Effector memory CD8-positive, alpha-beta T cell (primary cell): ENCODE measurements around the gene TP53TG3F.
"Not testable (repeated sequence)": the region's sequence is repeated elsewhere in the genome, so short reads cannot be mapped to it uniquely, and the experiment has no call there.

Experiments used
- ATAC-seq: fragments of 150-1000 bp; cut with Tn5 transposase; replicated peaks from 2 replicates; pipeline ENCODE4 v1.10.0; 2021; ENCODE audit warnings: mild to moderate bottlenecking, moderate library complexity
- DNase-seq, 3 experiments: peaks; one replicate each; pipeline ENCODE4 v3.0.0; 2021
- H3K27ac Mint-ChIP-seq, 2 donors: one replicate each; pipeline ENCODE4 v1.8.0; 2022; ENCODE audit warnings: mild to moderate bottlenecking in 2 of 2, mixed read lengths in 2 of 2, moderate library complexity in 2 of 2
- H3K27me3 Mint-ChIP-seq, 2 donors: one replicate each; pipeline ENCODE4 v1.8.0; 2022; ENCODE audit warnings: mixed read lengths in 2 of 2
- H3K36me3 Mint-ChIP-seq: one replicate; pipeline ENCODE4 v1.8.0; 2022; ENCODE audit warnings: mild to moderate bottlenecking, moderate library complexity, mixed read lengths; ENCODE audit not compliant: insufficient read depth
- H3K4me1 Mint-ChIP-seq, 2 donors: one replicate each; pipeline ENCODE4 v1.8.0; 2022; ENCODE audit warnings: low read depth in 2 of 2, mixed read lengths in 2 of 2
- H3K4me3 Mint-ChIP-seq, 2 donors: one replicate each; pipeline ENCODE4 v1.8.0; 2022; ENCODE audit warnings: mild to moderate bottlenecking in 2 of 2, mixed read lengths in 2 of 2, moderate library complexity in 2 of 2
- H3K9me3 Mint-ChIP-seq, 2 donors: one replicate each; pipeline ENCODE4 v1.8.0; 2022; ENCODE audit warnings: mixed read lengths in 2 of 2
- total RNA-seq, 9 experiments: gene quantifications; one replicate each; lab custom pipeline; 2026; lab: John Stamatoyannopoulos, UW

Gene TP53TG3F
- total RNA-seq: 0 reads per million in 9 experiments

- H3K4me3 Mint-ChIP-seq, ATAC-seq, DNase-seq, H3K36me3 Mint-ChIP-seq, H3K27ac Mint-ChIP-seq, H3K27me3 Mint-ChIP-seq, H3K9me3 Mint-ChIP-seq, H3K4me1 Mint-ChIP-seq: not testable (repeated sequence)
Measured at GRCh38 chr16:33459312-33459711, at the start of gene TP53TG3F. TP53TG3F (plus strand) TSS chr16:33459612; CDS start chr16:33459680, 68 bp downstream.

GRCh38 chr16:33491611-33492010 is 32.2 kb downstream of the TP53TG3F start:
- ATAC-seq, H3K36me3 Mint-ChIP-seq, H3K27me3 Mint-ChIP-seq, H3K4me3 Mint-ChIP-seq, H3K9me3 Mint-ChIP-seq, H3K4me1 Mint-ChIP-seq, DNase-seq, H3K27ac Mint-ChIP-seq: not testable (repeated sequence)

GRCh38 chr16:33507231-33507630 is 47.8 kb downstream of the TP53TG3F start:
- H3K4me1 Mint-ChIP-seq, H3K9me3 Mint-ChIP-seq, H3K27ac Mint-ChIP-seq, H3K4me3 Mint-ChIP-seq, H3K27me3 Mint-ChIP-seq, DNase-seq, ATAC-seq, H3K36me3 Mint-ChIP-seq: not testable (repeated sequence)

- H3K27me3 Mint-ChIP-seq, H3K4me3 Mint-ChIP-seq, H3K36me3 Mint-ChIP-seq, H3K27ac Mint-ChIP-seq, ATAC-seq, DNase-seq, H3K4me1 Mint-ChIP-seq, H3K9me3 Mint-ChIP-seq: not testable (repeated sequence)
Measured at GRCh38 chr16:33509070-33509469, 49.7 kb downstream of the TP53TG3F start.

GRCh38 chr16:33509906-33510305 is 50.5 kb downstream of the TP53TG3F start:
- not testable (repeated sequence) for H3K4me1 Mint-ChIP-seq, H3K36me3 Mint-ChIP-seq, H3K9me3 Mint-ChIP-seq

More at GRCh38 chr16:33509906-33510305, 50.5 kb downstream of the TP53TG3F start:
- H3K27me3 Mint-ChIP-seq, DNase-seq, H3K4me3 Mint-ChIP-seq, H3K27ac Mint-ChIP-seq, ATAC-seq: not testable (repeated sequence)
